Urothelium cell line (cell line): ENCODE measurements around the gene PRR23C.
"Not testable (repeated sequence)": the region's sequence is repeated elsewhere in the genome, so short reads cannot be mapped to it uniquely, and the experiment has no call there.

Experiments
- DNase-seq: peaks from one replicate; pipeline ENCODE4 v3.0.0; 2011; ENCODE audit warnings: low spot score, mixed read lengths
- FAIRE-seq: peaks from 2 replicates; lab custom pipeline; 2011; peaks lifted over from hg19 to GRCh38; lab: Jason Lieb, UNC

The PRR23C gene

GRCh38 chr3:139044366-139045210, at the start of gene PRR23C:
PRR23C (minus strand) TSS chr3:139044892; CDS start chr3:139044620, 272 bp downstream.
- FAIRE-seq, result no peak

GRCh38 chr3:139093840-139094239, 49.1 kb upstream of the PRR23C start:
- DNase-seq, result no peak
- no peak for FAIRE-seq

More at GRCh38 chr3:139044366-139045210, at the start of gene PRR23C:
- no peak for DNase-seq

- no peak for DNase-seq
- FAIRE-seq, result no peak
These were observed 44.0 kb upstream of the PRR23C start for GRCh38 chr3:139088462-139089324.

- no peak for FAIRE-seq
- DNase-seq, result no peak
These were observed 42.9 kb upstream of the PRR23C start for GRCh38 chr3:139087621-139088020.

GRCh38 chr3:139084176-139084575, 39.5 kb upstream of the PRR23C start:
- DNase-seq (no peak), FAIRE-seq (no peak)

- no peak for DNase-seq
- no peak for FAIRE-seq
These were observed 29.9 kb upstream of the PRR23C start for GRCh38 chr3:139074565-139075115.

- DNase-seq (no peak), FAIRE-seq (no peak)
These were observed 18.2 kb upstream of the PRR23C start for GRCh38 chr3:139062918-139063317.

GRCh38 chr3:139052802-139053600, 8.3 kb upstream of the PRR23C start:
- DNase-seq (no peak), FAIRE-seq (no peak)

GRCh38 chr3:139043554-139044365, 932 bp downstream of the PRR23C start:
- DNase-seq (no peak), FAIRE-seq (no peak)

GRCh38 chr3:139037478-139037877, 7.2 kb downstream of the PRR23C start:
- FAIRE-seq (no peak), DNase-seq (no peak)

- DNase-seq (no peak), FAIRE-seq (no peak)
These were observed 12.2 kb downstream of the PRR23C start for GRCh38 chr3:139032326-139033002.

- not testable (repeated sequence) for DNase-seq, FAIRE-seq
These were observed 14.1 kb downstream of the PRR23C start for GRCh38 chr3:139030576-139030975.

GRCh38 chr3:139024968-139025367, 19.7 kb downstream of the PRR23C start:
- no peak for FAIRE-seq
- DNase-seq, result no peak

- DNase-seq, result no peak
- FAIRE-seq, result no peak
These were observed 23.8 kb downstream of the PRR23C start, which contains the start of gene PRR23B for GRCh38 chr3:139020868-139021234. PRR23B (minus strand) TSS chr3:139020926; CDS start chr3:139020661, 265 bp downstream.

- no peak for FAIRE-seq
- no peak for DNase-seq
These were observed 24.4 kb downstream of the PRR23C start for GRCh38 chr3:139020036-139020867.

- DNase-seq, result no peak
- no peak for FAIRE-seq
These were observed 28.2 kb downstream of the PRR23C start for GRCh38 chr3:139016430-139017048.

- no peak for FAIRE-seq
- no peak for DNase-seq
These were observed 38.5 kb downstream of the PRR23C start, which contains the start of gene PRR23A for GRCh38 chr3:139006051-139006716. PRR23A (minus strand) TSS chr3:139006268; CDS start chr3:139006268, 0 bp downstream.
